Mammary epithelial cell (primary cell): Measurements from ENCODE around the gene RNF212.
A peak's percentile ranks its signal among the peaks of the same experiment; 100 is the strongest.

Experiments used
- EZH2 ChIP-seq: IDR thresholded peaks from 2 replicates; pipeline ENCODE4 v1.6.1; 2012; ENCODE audit warnings: low read length, inconsistent platforms, borderline replicate concordance
- TF ChIP-seq, protein P1 (sequence below), 2 donors: IDR thresholded peaks in 1 of 2; conservative IDR thresholded peaks in 1 of 2; 2 replicates each; pipeline ENCODE4 v1.5.1; 2011 to 2012; ENCODE audit warnings: inconsistent platforms in 2 of 2, low read length in 2 of 2, mild to moderate bottlenecking in 2 of 2, control low read depth in 1 of 2, low read depth in 1 of 2; ENCODE audit not compliant: insufficient read depth in 1 of 2; ENCODE audit errors: extremely low read depth in 1 of 2

DNA sequence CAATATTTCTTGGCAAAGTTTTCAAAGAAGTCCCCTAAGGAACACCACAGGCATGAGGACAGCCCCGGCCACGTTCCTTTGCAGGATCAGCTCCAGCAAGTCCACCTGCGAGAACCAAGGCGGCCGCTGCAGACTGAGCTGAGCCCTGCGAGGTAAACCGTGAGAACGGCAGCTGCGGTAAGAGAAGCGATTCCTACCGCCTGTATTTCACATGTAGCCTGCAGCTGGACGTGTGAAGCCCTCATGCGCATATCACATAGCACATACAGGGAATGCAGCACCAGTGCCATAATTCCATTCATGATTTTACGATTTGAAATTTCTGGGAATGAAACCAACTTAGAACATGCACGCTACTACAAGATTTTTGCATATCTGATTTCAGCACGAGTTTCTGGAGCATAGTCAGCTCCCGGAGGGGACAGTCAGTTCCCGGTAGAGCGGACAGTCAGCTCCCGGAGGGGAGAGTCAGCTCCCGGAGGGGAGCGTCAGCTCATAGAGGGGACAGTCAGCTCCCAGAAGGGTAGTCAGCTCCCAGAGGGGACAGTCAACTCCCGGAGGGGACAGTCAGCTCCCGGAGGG lies 60.2 kb downstream of the RNF212 start:
- TF ChIP-seq, protein P1, sequence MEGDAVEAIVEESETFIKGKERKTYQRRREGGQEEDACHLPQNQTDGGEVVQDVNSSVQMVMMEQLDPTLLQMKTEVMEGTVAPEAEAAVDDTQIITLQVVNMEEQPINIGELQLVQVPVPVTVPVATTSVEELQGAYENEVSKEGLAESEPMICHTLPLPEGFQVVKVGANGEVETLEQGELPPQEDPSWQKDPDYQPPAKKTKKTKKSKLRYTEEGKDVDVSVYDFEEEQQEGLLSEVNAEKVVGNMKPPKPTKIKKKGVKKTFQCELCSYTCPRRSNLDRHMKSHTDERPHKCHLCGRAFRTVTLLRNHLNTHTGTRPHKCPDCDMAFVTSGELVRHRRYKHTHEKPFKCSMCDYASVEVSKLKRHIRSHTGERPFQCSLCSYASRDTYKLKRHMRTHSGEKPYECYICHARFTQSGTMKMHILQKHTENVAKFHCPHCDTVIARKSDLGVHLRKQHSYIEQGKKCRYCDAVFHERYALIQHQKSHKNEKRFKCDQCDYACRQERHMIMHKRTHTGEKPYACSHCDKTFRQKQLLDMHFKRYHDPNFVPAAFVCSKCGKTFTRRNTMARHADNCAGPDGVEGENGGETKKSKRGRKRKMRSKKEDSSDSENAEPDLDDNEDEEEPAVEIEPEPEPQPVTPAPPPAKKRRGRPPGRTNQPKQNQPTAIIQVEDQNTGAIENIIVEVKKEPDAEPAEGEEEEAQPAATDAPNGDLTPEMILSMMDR (conservative IDR thresholded peaks at IDR 0.05 in 1 of 2, IDR thresholded peaks at IDR 0.05 in 1 of 2; ENCODE audit: extremely low read depth in 1 of 2, insufficient read depth in 1 of 2, low read depth in 1 of 2, low read length in 2 of 2) = no peak
- peak; percentile 49 for TF ChIP-seq EZH2
